OCI-LY7 (cell line): Measurements from ENCODE around the gene GRIA1. TPM values are rescaled to one million over a fixed set of nuclear protein-coding genes. Genes with fewer than 3 reads are reported as not detected.

Experiments used
- BruUV-seq: library from RNA; stranded (reverse); fragments of 400-500 nt; replicated peaks from 2 replicates; lab custom pipeline; 2021; lab: Mats Ljungman, UMichigan
- CTCF ChIA-PET: fragments of 300-600 bp; sonication (Branson Sonifier 250); formaldehyde crosslinking; loops from one replicate; lab custom pipeline; 2022; ENCODE audit warnings: antibody characterized with exemption; ENCODE audit not compliant: unreplicated experiment; lab: Charles Lee
- POLR2A ChIA-PET: fragments of 300-600 bp; sonication (Branson Sonifier 250); formaldehyde crosslinking; loops from one replicate; lab custom pipeline; 2022; ENCODE audit warnings: antibody characterized with exemption; lab: Charles Lee
- DNase-seq: peaks from one replicate; pipeline ENCODE4 v3.0.0-alpha.2; 2015; ENCODE audit warnings: low spot score
- H2AFZ ChIP-seq: fragments of 200-600 bp; sonication (generic), shearing (Covaris generic); 2 replicates; pipeline ENCODE4 v1.6.1; 2014; ENCODE audit warnings: mild to moderate bottlenecking, antibody characterized with exemption, low read length, moderate library complexity
- H3K27ac ChIP-seq: fragments of 200-600 bp; sonication (generic); 2 replicates; pipeline ENCODE4 v1.5.1; 2014; ENCODE audit warnings: mixed run types, low read depth, mild to moderate bottlenecking, moderate library complexity, low read length, inconsistent platforms; ENCODE audit not compliant: poor library complexity, severe bottlenecking
- H3K36me3 ChIP-seq: fragments of 200-600 bp; sonication (generic); 2 replicates; pipeline ENCODE4 v1.6.1; 2014; ENCODE audit warnings: mild to moderate bottlenecking, antibody characterized with exemption, low read length, moderate library complexity, mixed read lengths; ENCODE audit not compliant: insufficient read depth
- H3K4me1 ChIP-seq: fragments of 200-600 bp; sonication (generic); 2 replicates; pipeline ENCODE4 v1.5.1; 2014; ENCODE audit warnings: mild to moderate bottlenecking, low read length; ENCODE audit not compliant: insufficient read depth, poor library complexity, severe bottlenecking
- H3K4me2 ChIP-seq: fragments of 200-600 bp; sonication (generic); 2 replicates; pipeline ENCODE4 v1.6.1; 2014; ENCODE audit warnings: mild to moderate bottlenecking, low read length
- H3K4me3 ChIP-seq: fragments of 200-600 bp; sonication (generic); 2 replicates; pipeline ENCODE4 v1.5.1; 2014; ENCODE audit warnings: mild to moderate bottlenecking, low read depth, low read length; ENCODE audit not compliant: poor library complexity, severe bottlenecking
- H3K79me2 ChIP-seq: fragments of 200-600 bp; sonication (generic); 2 replicates; pipeline ENCODE4 v1.6.1; 2016; ENCODE audit warnings: low read depth, mild to moderate bottlenecking, low read length, moderate library complexity, mixed read lengths; ENCODE audit not compliant: insufficient read depth
- H3K9me2 ChIP-seq: fragments of 200-600 bp; sonication (generic); 2 replicates; pipeline ENCODE4 v1.6.1; 2016; ENCODE audit warnings: mild to moderate bottlenecking, low read length, mixed read lengths; ENCODE audit not compliant: insufficient read depth
- H3K9me3 ChIP-seq: fragments of 200-600 bp; sonication (generic); 2 replicates; pipeline ENCODE4 v1.6.1; 2014; ENCODE audit warnings: mild to moderate bottlenecking, mixed run types, low read length, mixed read lengths
- H4K20me1 ChIP-seq: fragments of 200-600 bp; sonication (generic); 2 replicates; pipeline ENCODE4 v1.6.1; 2014; ENCODE audit warnings: mild to moderate bottlenecking, antibody characterized with exemption, low read length, moderate library complexity, mixed read lengths; ENCODE audit not compliant: insufficient read depth
- EZH2phosphoT487 ChIP-seq: fragments of 200-600 bp; sonication (generic); IDR thresholded peaks from 2 replicates; pipeline ENCODE4 v1.6.1; 2018; ENCODE audit warnings: low read depth, borderline replicate concordance, mild to moderate bottlenecking, mixed run types, antibody characterized with exemption, low read length, moderate library complexity, mixed read lengths
- intact Hi-C: fragments of 100-400 bp; cut with micrococcal nuclease; formaldehyde crosslinking; loops from one replicate; pipeline ENCODE4 v1.10.0; 2022; ENCODE audit not compliant: unreplicated experiment
- total RNA-seq, 2 experiments: library from RNA; depleted of rRNA in 1 of 2; stranded (reverse); fragments of >200 nt in 1 of 2; shearing (Covaris generic) in 1 of 2; gene quantifications; 2 replicates each; pipeline ENCODE4 v1.2.3, GENCODE V29; 2014 to 2022
- TF ChIP-seq, protein P1 (sequence below): fragments of 200-600 bp; sonication (generic); conservative IDR thresholded peaks from 2 replicates; pipeline ENCODE4 v1.5.1; 2014; ENCODE audit warnings: mild to moderate bottlenecking, antibody characterized with exemption, low read length, moderate library complexity, mixed read lengths

GRIA1 gene
- total RNA-seq, 2 experiments from 2014 or later: not detected

DNA sequence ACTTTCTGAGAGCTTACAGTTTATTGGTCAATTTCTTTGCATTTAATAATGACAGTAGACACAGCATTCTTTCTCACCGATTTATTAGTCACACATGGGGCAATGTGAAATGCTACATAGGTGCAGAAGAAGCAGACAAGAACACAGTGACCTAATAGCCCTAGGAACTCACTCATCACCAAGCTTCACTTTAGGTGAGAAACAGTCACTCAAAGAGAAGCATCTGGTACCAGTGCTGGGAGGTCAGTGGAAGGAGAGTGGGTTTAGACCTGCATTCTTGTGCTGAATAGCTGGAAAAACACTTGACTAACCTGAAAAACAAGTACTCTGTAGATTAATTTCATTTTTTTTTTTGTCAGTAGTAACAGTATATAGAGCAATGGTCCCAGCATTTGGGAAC, 179.6 kb downstream of the GRIA1 start:
- Histone ChIP-seq H2AFZ (no peak overlapping the region), H3K27ac (no peak overlapping the region), H3K4me1 (no peaks in the 10 kb centered on the region), H3K4me3 (no peak overlapping the region), H4K20me1 (no peaks in the 10 kb centered on the region), H3K9me3 (no peaks in the 10 kb centered on the region), H3K79me2 (no peaks in the 10 kb centered on the region), H3K4me2 (no peak overlapping the region), H3K9me2 (no peaks in the 10 kb centered on the region), H3K36me3 (no peaks in the 10 kb centered on the region)
- TF ChIP-seq, protein P1, sequence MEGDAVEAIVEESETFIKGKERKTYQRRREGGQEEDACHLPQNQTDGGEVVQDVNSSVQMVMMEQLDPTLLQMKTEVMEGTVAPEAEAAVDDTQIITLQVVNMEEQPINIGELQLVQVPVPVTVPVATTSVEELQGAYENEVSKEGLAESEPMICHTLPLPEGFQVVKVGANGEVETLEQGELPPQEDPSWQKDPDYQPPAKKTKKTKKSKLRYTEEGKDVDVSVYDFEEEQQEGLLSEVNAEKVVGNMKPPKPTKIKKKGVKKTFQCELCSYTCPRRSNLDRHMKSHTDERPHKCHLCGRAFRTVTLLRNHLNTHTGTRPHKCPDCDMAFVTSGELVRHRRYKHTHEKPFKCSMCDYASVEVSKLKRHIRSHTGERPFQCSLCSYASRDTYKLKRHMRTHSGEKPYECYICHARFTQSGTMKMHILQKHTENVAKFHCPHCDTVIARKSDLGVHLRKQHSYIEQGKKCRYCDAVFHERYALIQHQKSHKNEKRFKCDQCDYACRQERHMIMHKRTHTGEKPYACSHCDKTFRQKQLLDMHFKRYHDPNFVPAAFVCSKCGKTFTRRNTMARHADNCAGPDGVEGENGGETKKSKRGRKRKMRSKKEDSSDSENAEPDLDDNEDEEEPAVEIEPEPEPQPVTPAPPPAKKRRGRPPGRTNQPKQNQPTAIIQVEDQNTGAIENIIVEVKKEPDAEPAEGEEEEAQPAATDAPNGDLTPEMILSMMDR: no peak
- no peak for TF ChIP-seq EZH2phosphoT487
- DNase-seq: no peak
- intact Hi-C loops: no loop called here
- CTCF ChIA-PET: no interaction called here
- POLR2A ChIA-PET: interaction anchor here (1.4 kb wide), 1 partner anchor 8 kb away, joined by 5 read pairs; no protein-coding TSS in a partner anchor
- no TSS peak for BruUV-seq

GRCh38 chr5:153671653-153672346, 181.3 kb downstream of the GRIA1 start:
- ChIA-PET CTCF (no interaction called here), POLR2A (interaction anchor here (1.2 to 2.1 kb wide), 2 partner anchors 11 to 33 kb away, joined by 4 to 7 read pairs; no protein-coding TSS in a partner anchor)
- Histone ChIP-seq H3K4me2 (no peak overlapping the region), H3K4me1 (no peaks in the 10 kb centered on the region), H3K4me3 (no peak overlapping the region), H3K79me2 (no peaks in the 10 kb centered on the region), H2AFZ (no peak overlapping the region), H3K27ac (no peak overlapping the region), H3K9me2 (no peaks in the 10 kb centered on the region), H3K9me3 (no peaks in the 10 kb centered on the region), H4K20me1 (no peaks in the 10 kb centered on the region), H3K36me3 (no peaks in the 10 kb centered on the region)
- no TSS peak for BruUV-seq
- TF ChIP-seq, protein P1: no peak
- TF ChIP-seq EZH2phosphoT487: no peak
- DNase-seq: no peak
- intact Hi-C loops: no loop called here
